Keratinocyte (primary cell): ENCODE measurements around the gene PARD3B. TPM values are rescaled to one million over a fixed set of nuclear protein-coding genes. Genes with fewer than 3 reads are reported as not detected.

ENCODE experiments used
- DNase-seq: peaks from one replicate; pipeline ENCODE4 v3.0.0-alpha.2; 2011; ENCODE audit warnings: low read depth, missing footprints, low spot score
- FAIRE-seq: peaks from 2 replicates; lab custom pipeline; 2011; peaks lifted over from hg19 to GRCh38; lab: Jason Lieb, UNC
- H2AFZ ChIP-seq: 2 replicates; pipeline ENCODE4 v1.6.0; 2012; ENCODE audit warnings: low read length, control low read depth, inconsistent platforms; ENCODE audit not compliant: control insufficient read depth
- H3K27ac ChIP-seq: 2 replicates; pipeline ENCODE4 v1.5.1; 2011; ENCODE audit warnings: low read length; ENCODE audit not compliant: control insufficient read depth, insufficient read depth
- H3K27me3 ChIP-seq: 3 replicates; pipeline ENCODE4 v1.6.0; 2011; ENCODE audit warnings: low read length; ENCODE audit not compliant: control insufficient read depth, insufficient read depth; ENCODE audit errors: extremely low read depth
- H3K36me3 ChIP-seq, 2 experiments: 2 replicates in 1 of 2; 3 replicates in 1 of 2; pipeline ENCODE4 v1.5.1; 2011; ENCODE audit warnings: low read length in 2 of 2, mild to moderate bottlenecking in 1 of 2; ENCODE audit not compliant: control insufficient read depth in 2 of 2, insufficient read depth in 2 of 2; ENCODE audit errors: extremely low read depth in 1 of 2
- H3K4me1 ChIP-seq: 3 replicates; pipeline ENCODE4 v1.5.1; 2011; ENCODE audit warnings: low read length; ENCODE audit not compliant: control insufficient read depth, insufficient read depth; ENCODE audit errors: extremely low read depth
- H3K4me2 ChIP-seq: 3 replicates; pipeline ENCODE4 v1.6.0; 2011; ENCODE audit warnings: low read depth, low read length; ENCODE audit not compliant: control insufficient read depth, insufficient read depth; ENCODE audit errors: extremely low read depth
- H3K4me3 ChIP-seq, 3 experiments: fragments of 200-600 bp in 1 of 3; sonication (generic) in 1 of 3; 2 replicates in 2 of 3; 3 replicates in 1 of 3; pipeline ENCODE4 v1.5.1; 2011 to 2016; ENCODE audit warnings: low read length in 3 of 3, mild to moderate bottlenecking in 3 of 3, control low read depth in 2 of 3, inconsistent platforms in 1 of 3, low read depth in 1 of 3, mixed read lengths in 1 of 3, mixed run types in 1 of 3, moderate library complexity in 1 of 3; ENCODE audit not compliant: control insufficient read depth in 2 of 3, insufficient read depth in 2 of 3; ENCODE audit errors: extremely low read depth in 1 of 3
- H3K79me2 ChIP-seq: 2 replicates; pipeline ENCODE4 v1.6.0; 2012; ENCODE audit warnings: low read length; ENCODE audit not compliant: control insufficient read depth, insufficient read depth
- H3K9ac ChIP-seq: 3 replicates; pipeline ENCODE4 v1.6.0; 2011; ENCODE audit warnings: low read length; ENCODE audit not compliant: control insufficient read depth, insufficient read depth; ENCODE audit errors: extremely low read depth
- H3K9me1 ChIP-seq: 3 replicates; pipeline ENCODE4 v1.6.0; 2011; ENCODE audit warnings: low read length; ENCODE audit not compliant: control insufficient read depth, insufficient read depth; ENCODE audit errors: extremely low read depth
- H3K9me3 ChIP-seq: 2 replicates; pipeline ENCODE4 v1.5.1; 2012; ENCODE audit warnings: low read depth, low read length; ENCODE audit not compliant: control insufficient read depth
- H4K20me1 ChIP-seq: 3 replicates; pipeline ENCODE4 v1.6.0; 2011; ENCODE audit warnings: low read length; ENCODE audit not compliant: control insufficient read depth, insufficient read depth; ENCODE audit errors: extremely low read depth
- CTCF ChIP-seq, 3 experiments: IDR thresholded peaks in 1 of 3; conservative IDR thresholded peaks in 1 of 3; optimal IDR thresholded peaks in 1 of 3; 2 replicates in 2 of 3; 3 replicates in 1 of 3; pipeline versions ENCODE3 to v1.5.1; 2011; ENCODE audit warnings: low read length in 3 of 3, mild to moderate bottlenecking in 3 of 3, moderate library complexity in 2 of 3, control low read depth in 1 of 3, inconsistent platforms in 1 of 3; ENCODE audit not compliant: insufficient read depth in 2 of 3; ENCODE audit errors: extremely low read depth in 1 of 3
- EZH2 ChIP-seq: IDR thresholded peaks from one replicate; pipeline ENCODE4 v1.6.1; 2012; ENCODE audit warnings: inconsistent platforms, mild to moderate bottlenecking, low read length, moderate library complexity
- dilution Hi-C: fragments of 300-500 bp; cut with MboI; formaldehyde crosslinking; loops from one replicate; pipeline ENCODE4 v1.7.0; 2020; ENCODE audit warnings: low sequenced_read_pairs; ENCODE audit not compliant: extremely low pct_ligation_motif_present
- polyA plus RNA-seq, 5 experiments: library from polyadenylated mRNA; depleted of rRNA in 3 of 5; stranded (reverse) in 3 of 5; stranded (forward) in 1 of 5; unstranded in 1 of 5; fragments of >200 nt; gene quantifications; 1 replicate in 1 of 5; 2 replicates in 3 of 5; 3 replicates in 1 of 5; pipeline versions ENCODE4 v1.2.1 to v1.2.3, GENCODE V29; 2011 to 2012; ENCODE audit warnings: missing spikeins in 2 of 5, low read depth in 1 of 5, low replicate concordance in 1 of 5

PARD3B gene
- polyA plus RNA-seq, 1 donor (not counting 4 experiments of a cell fraction or from before 2014, with no cell fraction given) = 1.2 TPM

- no peaks in the 10 kb centered on the region for H4K20me1 ChIP-seq
- H3K4me1 ChIP-seq = no peaks in the 10 kb centered on the region
- H3K36me3 ChIP-seq = no peaks in the 10 kb centered on the region
- H3K9ac ChIP-seq = no peak overlapping the region
- H2AFZ ChIP-seq = no peak overlapping the region
- H3K9me1 ChIP-seq = no peaks in the 10 kb centered on the region
- no peaks in the 10 kb centered on the region for H3K9me3 ChIP-seq
- no peaks in the 10 kb centered on the region for H3K27me3 ChIP-seq
- no peak for FAIRE-seq
- H3K4me2 ChIP-seq = no peak overlapping the region
- H3K27ac ChIP-seq = no peak overlapping the region
- no peak for TF ChIP-seq EZH2
- TF ChIP-seq CTCF (optimal IDR thresholded peaks at IDR 0.05 in 1 of 3, IDR thresholded peaks at IDR 0.05 in 1 of 3, conservative IDR thresholded peaks at IDR 0.05 in 1 of 3; ENCODE audit: extremely low read depth in 1 of 3, insufficient read depth in 2 of 3, low read length in 3 of 3) = no peak
- dilution Hi-C loops = no loop called here
- no peak for DNase-seq
- no peak overlapping the region for H3K4me3 ChIP-seq
- H3K79me2 ChIP-seq = no peaks in the 10 kb centered on the region
These were observed 585.0 kb downstream of the PARD3B start for GRCh38 chr2:205130111-205130829.

GRCh38 chr2:205133544-205133943 lies 588.3 kb downstream of the PARD3B start:
- Histone ChIP-seq H3K4me1 (no peaks in the 10 kb centered on the region), H3K9me3 (no peaks in the 10 kb centered on the region), H3K36me3 (no peaks in the 10 kb centered on the region), H3K4me3 (no peak overlapping the region), H3K4me2 (no peak overlapping the region), H3K27me3 (no peaks in the 10 kb centered on the region), H3K9me1 (no peaks in the 10 kb centered on the region), H3K9ac (no peak overlapping the region), H4K20me1 (no peaks in the 10 kb centered on the region), H3K79me2 (no peaks in the 10 kb centered on the region), H2AFZ (no peak overlapping the region), H3K27ac (no peak overlapping the region)
- dilution Hi-C loops = no loop called here
- FAIRE-seq (no peak), DNase-seq (no peak)
- TF ChIP-seq EZH2 (no peak), CTCF (optimal IDR thresholded peaks at IDR 0.05 in 1 of 3, IDR thresholded peaks at IDR 0.05 in 1 of 3, conservative IDR thresholded peaks at IDR 0.05 in 1 of 3; ENCODE audit: extremely low read depth in 1 of 3, insufficient read depth in 2 of 3, low read length in 3 of 3) (no peak)
